Loucy (cell line): ENCODE measurements around the gene FDX1.

ENCODE experiments used
- EZH2phosphoT487 ChIP-seq: fragments of 200-600 bp; IDR thresholded peaks from 2 replicates; pipeline ENCODE4 v1.6.1; 2018; ENCODE audit warnings: antibody characterized with exemption, mild to moderate bottlenecking, moderate library complexity, borderline replicate concordance
- TF ChIP-seq, protein P1 (sequence below): fragments of 200-600 bp; sonication (generic); conservative IDR thresholded peaks from 2 replicates; pipeline ENCODE4 v1.5.1; 2014; ENCODE audit warnings: mild to moderate bottlenecking, antibody characterized with exemption, low read length

DNA sequence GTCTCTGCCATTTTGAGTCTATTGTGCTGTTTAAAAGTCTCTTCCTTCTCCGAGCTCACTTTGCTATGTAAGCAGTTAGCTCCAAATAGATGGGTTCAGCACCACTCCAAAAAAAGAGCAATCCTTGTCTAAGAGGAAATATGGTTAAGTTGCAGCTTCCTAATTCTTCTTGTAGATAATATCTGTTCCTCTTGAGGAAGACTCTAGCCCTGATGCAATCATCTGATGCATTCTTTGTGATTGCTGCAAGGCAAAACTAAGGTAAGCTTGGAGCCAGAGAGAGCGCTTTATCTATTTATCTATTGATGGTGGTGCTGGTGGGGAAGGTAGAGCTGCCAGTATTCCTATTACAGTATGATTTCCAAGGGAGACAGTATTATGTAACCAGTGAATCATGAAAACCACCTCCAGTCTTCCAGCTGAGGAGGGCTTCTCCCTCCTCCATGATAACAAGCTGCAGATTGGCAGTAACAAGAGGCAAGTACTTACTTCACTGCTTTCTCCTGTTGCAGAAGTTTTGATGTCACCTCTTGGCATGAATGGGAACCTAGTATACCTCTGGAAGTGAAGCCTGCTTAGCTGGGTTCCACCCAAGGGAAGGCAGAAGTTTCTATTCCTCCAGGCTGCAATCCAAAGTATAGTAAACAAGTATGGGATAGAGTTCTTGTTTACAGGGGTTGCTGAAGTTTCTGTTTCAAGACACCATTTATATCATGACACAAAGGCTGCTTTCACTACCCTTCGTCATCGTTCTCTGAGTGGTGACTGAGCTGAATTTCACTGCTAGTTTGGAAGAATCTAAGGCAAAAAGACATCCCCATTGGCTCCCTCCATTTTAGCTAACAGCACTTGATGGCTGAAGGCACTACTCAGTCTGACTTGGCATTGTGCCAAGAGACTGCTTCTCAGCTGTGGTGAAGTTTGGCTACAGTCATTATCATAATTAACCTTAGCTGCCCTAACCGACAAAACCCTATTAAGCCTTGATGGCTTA lies 49.7 kb downstream of the FDX1 start:
- TF ChIP-seq, protein P1, sequence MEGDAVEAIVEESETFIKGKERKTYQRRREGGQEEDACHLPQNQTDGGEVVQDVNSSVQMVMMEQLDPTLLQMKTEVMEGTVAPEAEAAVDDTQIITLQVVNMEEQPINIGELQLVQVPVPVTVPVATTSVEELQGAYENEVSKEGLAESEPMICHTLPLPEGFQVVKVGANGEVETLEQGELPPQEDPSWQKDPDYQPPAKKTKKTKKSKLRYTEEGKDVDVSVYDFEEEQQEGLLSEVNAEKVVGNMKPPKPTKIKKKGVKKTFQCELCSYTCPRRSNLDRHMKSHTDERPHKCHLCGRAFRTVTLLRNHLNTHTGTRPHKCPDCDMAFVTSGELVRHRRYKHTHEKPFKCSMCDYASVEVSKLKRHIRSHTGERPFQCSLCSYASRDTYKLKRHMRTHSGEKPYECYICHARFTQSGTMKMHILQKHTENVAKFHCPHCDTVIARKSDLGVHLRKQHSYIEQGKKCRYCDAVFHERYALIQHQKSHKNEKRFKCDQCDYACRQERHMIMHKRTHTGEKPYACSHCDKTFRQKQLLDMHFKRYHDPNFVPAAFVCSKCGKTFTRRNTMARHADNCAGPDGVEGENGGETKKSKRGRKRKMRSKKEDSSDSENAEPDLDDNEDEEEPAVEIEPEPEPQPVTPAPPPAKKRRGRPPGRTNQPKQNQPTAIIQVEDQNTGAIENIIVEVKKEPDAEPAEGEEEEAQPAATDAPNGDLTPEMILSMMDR = no peak
- no peak for TF ChIP-seq EZH2phosphoT487
